ENCODE data around the gene CNOT4.

CNOT4 gene

GRCh38 chr7:135372222-135372621 is 137.7 kb downstream of the CNOT4 start:
- no peak overlapping the region for H3K4me3 ChIP-seq (ENCODE audit: control insufficient read depth, low read depth, low read length)
- no peak for TF ChIP-seq CTCF (IDR thresholded peaks at IDR 0.05; ENCODE audit: control insufficient read depth, insufficient read depth, low read depth, low read length, missing control alignments)
- no peak for DNase-seq (ENCODE audit: low read depth)

- no peak overlapping the region for H3K4me3 ChIP-seq (ENCODE audit: control insufficient read depth, low read depth, low read length)
- no peak for DNase-seq (ENCODE audit: low read depth)
Measured at GRCh38 chr7:135370656-135371055, 139.2 kb downstream of the CNOT4 start.

GRCh38 chr7:135369405-135369804 is 140.5 kb downstream of the CNOT4 start:
- no peak for DNase-seq (ENCODE audit: low read depth)
- no peak overlapping the region for H3K4me3 ChIP-seq (ENCODE audit: control insufficient read depth, low read depth, low read length)
- no peak for TF ChIP-seq CTCF (IDR thresholded peaks at IDR 0.05; ENCODE audit: control insufficient read depth, insufficient read depth, low read depth, low read length, missing control alignments)

More at GRCh38 chr7:135370656-135371055, 139.2 kb downstream of the CNOT4 start:
- TF ChIP-seq CTCF (IDR thresholded peaks at IDR 0.05; ENCODE audit: control insufficient read depth, insufficient read depth, low read depth, low read length, missing control alignments) = no peak

- H3K4me3 ChIP-seq (ENCODE audit: control insufficient read depth, low read depth, low read length) = no peak overlapping the region
- TF ChIP-seq CTCF (IDR thresholded peaks at IDR 0.05; ENCODE audit: control insufficient read depth, insufficient read depth, low read depth, low read length, missing control alignments) = no peak
- DNase-seq (ENCODE audit: low read depth) = no peak
Measured at GRCh38 chr7:135368416-135369186, 141.3 kb downstream of the CNOT4 start.

GRCh38 chr7:135366843-135367508 is 142.9 kb downstream of the CNOT4 start:
- no peak for DNase-seq (ENCODE audit: low read depth)
- no peak for TF ChIP-seq CTCF (IDR thresholded peaks at IDR 0.05; ENCODE audit: control insufficient read depth, insufficient read depth, low read depth, low read length, missing control alignments)
- no peak overlapping the region for H3K4me3 ChIP-seq (ENCODE audit: control insufficient read depth, low read depth, low read length)

GRCh38 chr7:135365721-135366120 is 144.2 kb downstream of the CNOT4 start:
- no peak for TF ChIP-seq CTCF (IDR thresholded peaks at IDR 0.05; ENCODE audit: control insufficient read depth, insufficient read depth, low read depth, low read length, missing control alignments)
- H3K4me3 ChIP-seq (ENCODE audit: control insufficient read depth, low read depth, low read length) = no peak overlapping the region
- DNase-seq (ENCODE audit: low read depth) = no peak

All from AG09309 (cell line).